ENCODE data around the gene IFI44. TPM values are rescaled to one million over a fixed set of nuclear protein-coding genes. Genes with fewer than 3 reads are reported as not detected.

The IFI44 gene
- polyA plus RNA-seq, 3 donors: 23.0 to 48.1 (median 35.5) TPM

DNA sequence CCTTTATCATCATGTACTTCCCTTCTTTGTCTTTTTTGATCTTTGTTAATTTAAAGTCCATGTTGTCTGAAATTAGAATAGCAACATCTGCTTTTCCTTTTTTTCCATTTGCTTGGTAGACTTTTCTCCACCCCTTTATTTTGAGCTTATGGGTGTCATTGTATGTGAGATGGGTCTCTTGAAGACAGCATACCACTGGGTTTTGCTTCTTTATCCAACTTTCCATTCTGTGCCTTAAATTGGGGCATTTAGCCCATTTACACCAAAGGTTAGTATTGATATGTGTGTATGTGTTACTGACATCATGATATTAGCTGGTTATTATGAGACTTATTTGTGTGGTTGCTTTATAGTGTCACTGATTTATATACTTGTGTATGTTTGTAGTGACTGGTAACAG lies 50.2 kb downstream of the IFI44 start:
- Mint-ChIP-seq H3K4me1 (no peaks in the 10 kb centered on the region), H3K27ac (no peak overlapping the region), H3K9me3 (peaks cover 8 to 24% (median 13%) of the 10 kb centered on the region in 7 donors), H3K36me3 (no peaks in the 10 kb centered on the region), H3K27me3 (ENCODE audit: low read depth in 3 of 3) (peaks cover 0 to 3% (median 2%) of the 10 kb centered on the region in 3 donors), H3K4me3 (no peak overlapping the region)
- no peaks in the 10 kb centered on the region for H4K20me1 ChIP-seq (ENCODE audit: insufficient read depth, low read length)
- no peak overlapping the region for H3K27ac ChIP-seq (ENCODE audit: low read depth in 1 of 2, low read length in 2 of 2)
- H2AFZ ChIP-seq (ENCODE audit: insufficient read depth, low read depth, low read length, poor library complexity, severe bottlenecking): no peak overlapping the region
- intact Hi-C loops (cut with micrococcal nuclease): no loop called here
- no peak overlapping the region for H3K4me3 ChIP-seq (replicated peaks in 1 of 3; ENCODE audit: low read depth in 2 of 3, low read length in 3 of 3)
- H3K4me1 ChIP-seq (ENCODE audit: control insufficient read depth in 1 of 2, insufficient read depth in 2 of 2, low read length in 2 of 2): no peaks in the 10 kb centered on the region
- no peaks in the 10 kb centered on the region for H3K27me3 ChIP-seq (ENCODE audit: control insufficient read depth in 2 of 2, insufficient read depth in 2 of 2, low read length in 2 of 2)
- H3K9ac ChIP-seq (ENCODE audit: insufficient read depth, low read length, poor library complexity, severe bottlenecking): no peak overlapping the region
- no peaks in the 10 kb centered on the region for H3K79me2 ChIP-seq (ENCODE audit: insufficient read depth, low read length)
- no peak overlapping the region for H3K4me2 ChIP-seq (replicated peaks; ENCODE audit: extremely low read depth, low read length, poor library complexity, severe bottlenecking)
- DNase-seq: no peak
- H3K9me3 ChIP-seq (replicated peaks in 1 of 2; ENCODE audit: control insufficient read depth in 1 of 2, insufficient read depth in 1 of 2, low read length in 2 of 2): peaks cover 12 to 14% of the 10 kb centered on the region in 2 donors
- TF ChIP-seq CTCF (IDR thresholded peaks at IDR 0.05): no peak
- no peaks in the 10 kb centered on the region for H3K36me3 ChIP-seq (replicated peaks in 1 of 2; ENCODE audit: control insufficient read depth in 1 of 2, insufficient read depth in 2 of 2, low read length in 2 of 2)

DNA sequence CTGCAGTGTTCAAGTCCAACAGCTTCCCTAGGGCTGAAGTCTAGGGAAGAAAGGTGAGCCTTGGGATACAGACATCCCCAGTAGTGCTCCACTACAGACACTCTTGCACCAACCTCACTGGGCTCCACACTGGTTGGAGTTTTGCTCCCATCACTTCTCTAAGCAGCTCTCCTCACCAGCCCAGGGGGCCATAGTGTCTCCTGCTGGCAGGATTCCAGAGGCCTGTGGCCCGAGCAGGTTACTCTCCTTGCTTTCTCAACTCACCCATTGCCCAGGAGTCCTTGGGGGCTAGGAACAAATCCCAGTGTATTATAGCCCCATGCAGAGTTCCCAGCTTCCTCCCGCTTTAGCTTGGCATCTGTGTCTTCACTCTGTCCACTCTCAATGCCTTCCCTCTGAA lies 52.8 kb downstream of the IFI44 start:
- peaks cover 8 to 20% (median 13%) of the 10 kb centered on the region in 7 donors for H3K9me3 Mint-ChIP-seq
- 97% methylated on average over 2 of the region's 2 CpGs for WGBS (ENCODE audit: insufficient coverage)
- H3K4me3 Mint-ChIP-seq: no peak overlapping the region
- peaks cover 14 to 15% of the 10 kb centered on the region in 2 donors for H3K9me3 ChIP-seq (replicated peaks in 1 of 2; ENCODE audit: control insufficient read depth in 1 of 2, insufficient read depth in 1 of 2, low read length in 2 of 2)
- H3K27me3 Mint-ChIP-seq (ENCODE audit: low read depth in 3 of 3): peaks cover 0 to 4% (median 0%) of the 10 kb centered on the region in 3 donors
- no peak overlapping the region for H3K4me3 ChIP-seq (replicated peaks in 1 of 3; ENCODE audit: low read depth in 2 of 3, low read length in 3 of 3)
- H2AFZ ChIP-seq (ENCODE audit: insufficient read depth, low read depth, low read length, poor library complexity, severe bottlenecking): no peak overlapping the region
- intact Hi-C loops (cut with micrococcal nuclease): no loop called here
- TF ChIP-seq CTCF (IDR thresholded peaks at IDR 0.05): no peak
- H4K20me1 ChIP-seq (ENCODE audit: insufficient read depth, low read length): no peaks in the 10 kb centered on the region
- H3K4me2 ChIP-seq (replicated peaks; ENCODE audit: extremely low read depth, low read length, poor library complexity, severe bottlenecking): no peak overlapping the region
- H3K27me3 ChIP-seq (ENCODE audit: control insufficient read depth in 2 of 2, insufficient read depth in 2 of 2, low read length in 2 of 2): no peaks in the 10 kb centered on the region
- H3K27ac Mint-ChIP-seq: no peak overlapping the region
- no peaks in the 10 kb centered on the region for H3K4me1 Mint-ChIP-seq
- H3K4me1 ChIP-seq (ENCODE audit: control insufficient read depth in 1 of 2, insufficient read depth in 2 of 2, low read length in 2 of 2): no peaks in the 10 kb centered on the region
- no peak overlapping the region for H3K9ac ChIP-seq (ENCODE audit: insufficient read depth, low read length, poor library complexity, severe bottlenecking)
- H3K36me3 ChIP-seq (replicated peaks in 1 of 2; ENCODE audit: control insufficient read depth in 1 of 2, insufficient read depth in 2 of 2, low read length in 2 of 2): no peaks in the 10 kb centered on the region
- H3K79me2 ChIP-seq (ENCODE audit: insufficient read depth, low read length): no peaks in the 10 kb centered on the region
- DNase-seq: no peak
- no peaks in the 10 kb centered on the region for H3K36me3 Mint-ChIP-seq
- H3K27ac ChIP-seq (ENCODE audit: low read depth in 1 of 2, low read length in 2 of 2): no peak overlapping the region
